GM19035 (cell line): ENCODE data around the gene TMEM139.

Experiments used
- ATAC-seq: cut with Tn5 transposase; IDR thresholded peaks from one replicate; pipeline ENCODE4 v1.9.1; 2021; ENCODE audit not compliant: unreplicated experiment

Gene TMEM139

DNA sequence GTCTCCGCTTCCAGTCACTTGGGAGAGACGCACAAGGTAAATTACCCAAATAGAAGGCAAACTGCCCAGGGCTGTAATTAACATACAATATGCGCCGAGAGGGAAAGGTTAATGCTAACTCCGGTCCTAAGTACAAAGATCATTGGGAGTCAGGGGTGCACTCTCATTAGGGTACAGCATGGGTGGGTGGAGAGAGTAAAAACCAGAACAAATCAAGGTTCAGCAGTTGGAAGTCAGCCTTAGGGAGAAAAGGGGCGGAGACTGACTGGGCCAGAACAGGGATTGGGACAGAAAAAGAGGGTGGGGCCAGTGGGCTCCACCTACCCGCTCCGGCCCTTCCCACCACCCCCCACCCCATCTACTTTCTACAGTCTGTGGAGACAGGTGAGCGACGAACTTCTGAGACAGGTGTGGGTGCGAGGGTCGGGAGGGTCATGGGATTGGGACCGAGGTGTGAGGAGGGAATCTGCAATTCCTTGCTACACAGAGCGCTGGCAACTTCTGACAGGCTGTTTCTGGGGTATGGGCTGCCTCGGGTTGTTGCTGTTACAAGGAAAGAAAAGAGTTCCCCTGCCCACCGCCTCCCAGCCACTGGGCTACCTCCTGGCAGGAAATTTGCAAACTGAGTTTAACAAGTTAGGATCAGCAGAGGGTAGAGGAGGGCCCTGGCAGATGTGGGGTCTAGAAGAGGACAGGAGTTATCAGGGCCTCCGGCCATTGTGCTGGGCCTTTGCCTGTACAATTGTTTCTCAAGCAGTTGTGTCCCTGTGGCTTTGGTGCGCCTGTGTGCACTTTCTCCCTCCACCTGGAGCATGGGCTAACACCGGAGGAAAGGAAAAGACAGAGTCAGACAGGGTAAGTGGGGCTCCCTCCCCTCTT is at the start of gene TMEM139:
Gene TMEM139, plus strand, starts transcription at position 368 of the 879 bp plus-strand sequence. CDS start 1,000 bp downstream, outside the sequence.
- no peak for ATAC-seq

DNA sequence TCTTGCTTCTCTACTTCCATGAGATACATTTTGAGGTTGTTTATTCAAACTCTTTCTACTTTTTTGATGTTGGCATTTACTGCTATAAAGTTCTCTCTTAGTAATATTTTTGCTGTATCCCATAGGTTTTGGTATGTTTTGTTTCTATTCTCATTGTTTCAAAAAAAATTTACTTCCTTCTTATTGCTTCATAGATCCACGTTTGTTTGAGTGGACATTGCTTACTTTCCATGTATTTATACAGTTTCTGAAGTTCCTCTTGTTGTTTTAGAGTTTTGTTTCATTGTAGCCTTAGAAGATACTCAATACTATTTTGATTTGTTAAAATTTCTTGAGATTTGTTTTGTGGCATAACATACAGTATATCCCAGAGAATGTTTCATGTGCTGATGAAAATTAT is 49.2 kb upstream of the TMEM139 start:
- ATAC-seq = no peak

DNA sequence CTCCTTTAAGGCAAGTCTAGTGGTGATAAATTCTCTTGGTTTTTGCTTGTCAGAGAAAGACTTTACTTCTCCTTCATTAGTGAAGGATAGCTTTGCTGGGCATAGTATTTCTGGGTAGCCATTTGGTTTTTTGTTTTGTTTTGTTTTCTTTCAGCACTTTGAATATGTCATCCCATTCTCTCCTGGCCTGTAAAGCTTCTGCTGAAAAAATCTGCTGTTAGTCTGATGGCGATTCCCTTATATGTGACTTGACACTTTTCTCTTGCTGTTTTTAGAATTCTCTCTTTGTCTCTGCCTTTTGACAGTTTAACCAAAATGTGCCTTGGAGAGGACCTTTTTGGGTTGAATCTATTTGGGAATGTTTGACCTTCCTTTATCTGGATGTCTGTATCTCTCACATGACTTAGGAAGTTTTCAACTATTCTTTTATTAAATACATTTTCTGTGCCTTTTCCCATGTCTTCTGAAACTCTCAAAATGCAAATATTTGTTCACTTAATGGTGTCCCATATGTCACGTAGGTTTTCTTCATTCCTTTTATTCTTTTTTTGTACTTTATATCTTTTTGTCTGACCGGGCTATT is 48.3 kb upstream of the TMEM139 start:
- ATAC-seq = no peak

- no peak for ATAC-seq
These were observed 47.4 kb upstream of the TMEM139 start for GRCh38 chr7:143237366-143237765.

- no peak for ATAC-seq
These were observed 46.3 kb upstream of the TMEM139 start for GRCh38 chr7:143238289-143238980.

- no peak for ATAC-seq
These were observed 44.9 kb upstream of the TMEM139 start for GRCh38 chr7:143239813-143240212.

GRCh38 chr7:143240291-143241168 is 44.2 kb upstream of the TMEM139 start:
- ATAC-seq = peak; percentile 98

- no peak for ATAC-seq
These were observed 42.5 kb upstream of the TMEM139 start for GRCh38 chr7:143242306-143242705.

- no peak for ATAC-seq
These were observed 41.6 kb upstream of the TMEM139 start for GRCh38 chr7:143243111-143243510.

GRCh38 chr7:143243614-143244013 is 41.1 kb upstream of the TMEM139 start:
- no peak for ATAC-seq

GRCh38 chr7:143244321-143244720 is 40.4 kb upstream of the TMEM139 start:
- no peak for ATAC-seq

- no peak for ATAC-seq
These were observed 39.6 kb upstream of the TMEM139 start for GRCh38 chr7:143245123-143245522.

DNA sequence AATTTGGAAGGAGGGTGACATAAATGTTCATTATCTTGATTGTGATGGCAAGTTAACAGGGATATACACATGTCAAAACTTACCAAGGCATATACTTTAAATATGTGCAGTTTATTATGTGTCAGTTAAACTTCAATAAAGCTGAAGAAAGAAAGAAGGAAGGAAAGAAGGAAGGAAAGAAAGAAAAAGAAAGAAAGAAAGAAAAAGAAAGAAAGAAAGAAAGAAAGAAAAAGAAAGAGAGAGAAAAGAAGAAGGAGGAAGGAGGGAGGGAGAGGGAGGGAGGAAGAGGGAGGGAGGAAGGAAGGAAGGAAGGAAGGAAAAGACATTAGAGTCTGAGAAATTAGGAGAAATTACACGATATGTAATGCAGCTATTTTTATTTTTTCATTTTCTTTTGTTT is 37.4 kb upstream of the TMEM139 start:
- ATAC-seq = no peak

- no peak for ATAC-seq
These were observed 35.9 kb upstream of the TMEM139 start for GRCh38 chr7:143248761-143249354.

- no peak for ATAC-seq
These were observed 34.6 kb upstream of the TMEM139 start for GRCh38 chr7:143250199-143250598.

- no peak for ATAC-seq
These were observed 33.9 kb upstream of the TMEM139 start for GRCh38 chr7:143250822-143251221.

DNA sequence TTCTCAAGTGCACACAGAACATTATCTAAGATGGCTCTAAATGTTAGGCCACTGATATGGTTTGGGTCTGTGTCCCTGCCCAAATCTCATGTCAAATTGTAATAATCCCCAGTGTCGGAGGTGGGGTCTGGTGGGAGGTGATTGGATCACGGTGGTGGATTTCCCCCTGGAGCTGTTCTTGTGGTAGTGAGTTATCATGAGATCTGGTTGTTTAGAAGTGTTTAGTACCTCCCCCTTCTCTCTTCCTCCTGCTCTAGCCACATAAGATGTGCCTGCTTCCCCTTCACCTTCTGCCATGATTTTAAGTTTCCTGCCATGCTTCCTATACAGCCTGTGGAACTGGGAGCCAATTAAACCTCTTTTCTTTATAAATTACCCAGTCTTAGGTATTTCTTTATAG is 32.8 kb upstream of the TMEM139 start:
- ATAC-seq = no peak

DNA sequence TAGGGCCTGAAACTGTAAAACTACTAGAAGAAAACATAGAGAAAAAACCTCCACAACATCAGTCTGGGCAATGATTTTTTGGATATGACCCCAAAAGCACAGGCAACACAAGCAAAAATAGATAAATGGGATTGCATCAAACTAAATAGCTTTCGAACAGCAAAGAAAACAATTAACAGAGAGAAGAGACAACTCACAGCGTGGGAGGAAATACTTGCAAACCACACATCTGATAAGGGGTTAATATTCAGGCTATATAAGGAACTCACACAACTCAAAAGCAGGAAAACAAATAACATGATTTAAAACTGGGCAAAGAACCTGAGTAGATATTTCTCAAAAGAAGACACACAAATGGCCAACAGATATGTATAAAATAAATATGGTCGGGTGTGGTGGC is 29.2 kb upstream of the TMEM139 start:
- no peak for ATAC-seq

DNA sequence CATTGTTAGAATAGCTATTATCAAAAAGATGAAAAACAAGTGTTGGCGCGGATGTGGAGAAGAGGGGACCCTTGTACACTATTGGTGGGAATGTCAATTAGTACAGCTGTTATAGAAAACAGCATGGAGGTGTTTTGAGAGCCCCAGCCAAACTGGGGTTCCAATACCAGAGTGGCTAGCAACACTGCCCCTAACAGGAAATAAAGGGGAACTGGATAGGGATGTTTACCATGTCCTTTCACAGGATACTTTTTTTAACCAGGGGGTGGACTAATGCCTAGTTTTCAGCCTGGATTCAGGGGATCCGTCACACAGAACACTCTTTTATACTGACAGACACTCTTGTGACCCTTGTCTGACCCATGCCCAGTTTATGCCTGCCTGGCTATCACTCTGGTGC is 28.4 kb upstream of the TMEM139 start:
- no peak for ATAC-seq

DNA sequence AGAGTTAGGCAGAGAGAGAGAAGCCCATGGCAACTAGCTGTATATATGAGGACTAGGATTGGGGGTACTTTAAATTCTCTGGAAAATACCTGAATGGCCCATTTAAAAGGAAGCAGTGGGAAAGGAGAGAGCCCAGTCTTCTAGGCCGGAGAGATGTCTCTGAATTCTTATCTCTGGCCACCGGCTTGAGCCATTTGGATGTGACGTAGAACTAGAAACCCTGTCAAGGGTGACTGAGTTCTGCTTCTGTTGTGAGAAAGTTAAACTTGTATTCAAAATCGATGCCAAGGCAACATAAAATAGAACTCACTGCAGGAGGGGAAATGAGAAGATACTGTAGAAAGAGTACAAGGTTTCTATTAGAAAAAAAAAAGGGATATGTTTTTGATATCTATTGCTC is 27.8 kb upstream of the TMEM139 start:
- ATAC-seq = peak; percentile 61

DNA sequence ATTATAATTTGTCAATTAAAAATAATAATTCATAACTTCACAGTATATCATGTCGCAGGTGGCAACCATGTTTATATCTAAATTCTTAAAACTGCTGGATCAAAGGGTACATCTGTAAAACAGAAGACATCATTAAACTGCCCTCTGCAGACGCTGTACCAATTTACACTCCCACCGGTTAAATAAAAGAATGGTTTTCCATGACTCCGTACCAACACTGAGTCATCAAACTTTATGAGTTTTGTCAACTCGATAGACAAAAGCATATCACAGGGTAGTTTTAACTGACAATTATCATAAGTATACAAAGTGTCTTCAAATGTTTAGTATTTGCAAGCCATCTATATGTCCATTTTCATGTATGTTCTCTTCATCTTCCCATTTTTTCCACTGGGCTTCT is 27.3 kb upstream of the TMEM139 start:
- ATAC-seq = no peak
